Activated CD8-positive, alpha-beta memory T cell treated with anti-CD3 and anti-CD28 coated beads, Interleukin-2, amount 50 U/mL, for 1 hour (primary cell): ENCODE results near the gene TOR2A.
"Not testable (repeated sequence)": the region's sequence is repeated elsewhere in the genome, so short reads cannot be mapped to it uniquely, and the experiment has no call there.

Experiments used
- DNase-seq: peaks from one replicate; pipeline ENCODE4 v3.0.0-alpha.2; 2020; ENCODE audit errors: extremely low read depth

Gene TOR2A

GRCh38 chr9:127734747-127735529 is at the start of gene TOR2A:
TSS of gene TOR2A (minus strand) at chr9:127735294. CDS start at chr9:127735270, 24 bp downstream.
- DNase-seq, result peak; percentile 96

GRCh38 chr9:127783111-127784008 is 48.3 kb upstream of the TOR2A start:
- peak; percentile 60 for DNase-seq

GRCh38 chr9:127781806-127782205 is 46.7 kb upstream of the TOR2A start:
- no peak for DNase-seq

- DNase-seq, result not testable (repeated sequence)
Observed at GRCh38 chr9:127780909-127781308, 45.8 kb upstream of the TOR2A start.

GRCh38 chr9:127780126-127780885 is 45.2 kb upstream of the TOR2A start:
- DNase-seq, result no peak

GRCh38 chr9:127779136-127779981 is 44.3 kb upstream of the TOR2A start:
- no peak for DNase-seq

- no peak for DNase-seq
Observed at GRCh38 chr9:127778280-127779135, 43.4 kb upstream of the TOR2A start, which contains the start of gene SH2D3C. TSS of gene SH2D3C (minus strand) at chr9:127778666. CDS start at chr9:127778627, 39 bp downstream.

GRCh38 chr9:127777368-127777980 is 42.4 kb upstream of the TOR2A start:
- DNase-seq, result no peak

- no peak for DNase-seq
Observed at GRCh38 chr9:127776924-127777289, 41.8 kb upstream of the TOR2A start.

GRCh38 chr9:127776195-127776923 is 41.3 kb upstream of the TOR2A start:
- DNase-seq, result no peak

- DNase-seq, result no peak
Observed at GRCh38 chr9:127773981-127774380, 38.9 kb upstream of the TOR2A start.

- DNase-seq, result no peak
Observed at GRCh38 chr9:127773272-127773671, 38.2 kb upstream of the TOR2A start.

GRCh38 chr9:127772603-127773002 is 37.5 kb upstream of the TOR2A start:
- DNase-seq, result no peak

- no peak for DNase-seq
Observed at GRCh38 chr9:127771570-127772189, 36.6 kb upstream of the TOR2A start.

GRCh38 chr9:127770905-127771569 is 35.9 kb upstream of the TOR2A start:
- peak; percentile 67 for DNase-seq

GRCh38 chr9:127770583-127770904 is 35.5 kb upstream of the TOR2A start:
- no peak for DNase-seq

- DNase-seq, result no peak
Observed at GRCh38 chr9:127769929-127770582, 35.0 kb upstream of the TOR2A start.

GRCh38 chr9:127769101-127769500 is 34.0 kb upstream of the TOR2A start:
- DNase-seq, result no peak
